ENCODE measurements around the gene ATRIP. TPM values are rescaled to one million over a fixed set of nuclear protein-coding genes. Genes with fewer than 3 reads are reported as not detected.
"Not testable (repeated sequence)": the region's sequence is repeated elsewhere in the genome, so short reads cannot be mapped to it uniquely, and the experiment has no call there.

The ATRIP gene
- 10.8 and 12.6 TPM in 2 replicates for total RNA-seq (2014; rRNA removed; shearing (Covaris generic))

- peak; percentile 92 for DNase-seq (ENCODE audit: low spot score)
- in situ Hi-C loops (cut with HindIII; ENCODE audit: low sequenced_read_pairs), result no loop called here
These were observed at the start of gene ATRIP for GRCh38 chr3:48446425-48447193. Gene ATRIP (plus strand): TSS chr3:48446737. CDS start chr3:48446846, 109 bp downstream.

DNA sequence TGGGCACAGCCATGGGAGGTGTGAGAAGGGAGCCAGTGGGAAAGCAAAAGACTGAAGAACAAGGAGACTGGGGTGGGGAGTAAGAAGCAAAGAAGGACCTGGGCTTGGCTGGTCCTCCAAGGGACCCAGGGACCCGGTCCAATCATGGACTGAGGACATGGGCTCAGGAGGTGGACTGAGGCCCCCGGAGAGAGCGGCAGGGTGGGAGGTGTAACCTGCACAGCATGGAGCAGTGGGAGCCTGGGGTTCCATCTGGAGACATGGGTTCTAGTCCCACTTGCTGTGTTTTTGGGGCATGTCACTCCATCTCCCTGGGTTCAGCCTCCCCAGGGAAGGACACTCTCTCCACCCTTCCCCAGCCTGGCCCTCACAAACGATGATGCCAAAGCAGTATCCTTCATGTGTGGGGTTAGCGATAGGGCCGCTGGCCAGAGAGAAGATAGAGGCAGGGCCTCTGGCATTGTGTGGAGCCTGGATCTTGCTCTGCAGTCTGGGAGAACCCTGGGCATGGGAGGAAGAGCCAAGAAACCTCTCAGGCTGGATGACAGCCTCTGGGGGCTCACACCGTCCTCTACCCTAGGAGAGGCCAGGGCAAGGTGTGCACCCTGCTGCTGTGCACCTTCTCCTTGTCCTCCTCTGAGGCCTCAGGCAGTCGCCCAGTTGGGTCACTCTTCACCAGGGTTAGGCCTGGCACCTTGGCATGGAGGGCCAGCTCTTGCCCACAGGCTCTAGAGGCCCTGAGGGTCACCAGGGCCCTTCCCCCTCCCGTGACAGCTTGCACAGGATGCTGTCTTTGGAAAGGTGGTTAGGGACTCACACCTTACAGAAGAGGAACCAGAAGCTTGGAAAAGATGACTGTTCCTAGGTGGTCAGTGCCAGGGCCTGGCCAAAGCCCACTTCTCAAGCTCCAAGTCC lies 48.5 kb upstream of the ATRIP start:
- no peak for DNase-seq (ENCODE audit: low spot score)
- in situ Hi-C loops (cut with HindIII; ENCODE audit: low sequenced_read_pairs), result no loop called here

DNA sequence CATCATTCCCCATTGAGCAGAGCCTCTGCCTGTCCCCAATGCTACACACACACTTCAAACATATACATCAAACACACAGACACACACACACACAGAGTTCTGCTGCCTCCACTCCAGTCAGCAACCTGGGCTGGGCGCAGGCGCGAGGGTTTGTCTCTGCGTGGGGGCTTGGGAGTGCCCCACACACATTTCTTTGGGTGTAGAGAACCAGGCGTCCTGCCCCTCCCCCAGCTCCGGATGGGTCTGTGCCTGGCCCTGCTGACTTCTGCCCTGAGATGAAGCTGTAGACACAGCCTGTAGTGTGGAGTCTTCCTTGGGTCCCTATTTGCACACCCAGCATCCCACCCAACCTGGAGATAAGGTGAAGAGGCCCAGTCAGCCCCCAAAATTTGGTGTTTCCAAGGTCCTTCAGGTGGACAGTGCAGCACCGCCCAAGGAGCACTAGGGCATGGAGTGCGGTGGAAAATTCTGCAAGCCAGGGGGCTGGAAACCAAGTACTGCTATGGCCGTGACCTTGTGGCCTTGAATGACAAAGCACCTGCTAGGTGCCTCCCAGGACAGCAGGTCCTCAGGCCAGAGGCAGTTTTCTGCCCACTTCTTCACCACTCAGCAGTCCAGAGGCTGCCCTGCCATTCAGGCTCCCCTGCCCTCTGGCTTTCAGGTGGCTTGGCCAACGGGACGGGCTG lies 47.7 kb upstream of the ATRIP start:
- DNase-seq (ENCODE audit: low spot score), result no peak
- in situ Hi-C loops (cut with HindIII; ENCODE audit: low sequenced_read_pairs), result no loop called here

- in situ Hi-C loops (cut with HindIII; ENCODE audit: low sequenced_read_pairs), result no loop called here
These were observed 47.0 kb upstream of the ATRIP start for GRCh38 chr3:48399387-48400172.

GRCh38 chr3:48400824-48401433 lies 45.6 kb upstream of the ATRIP start:
- in situ Hi-C loops (cut with HindIII; ENCODE audit: low sequenced_read_pairs), result no loop called here
- peak; percentile 89 for DNase-seq (ENCODE audit: low spot score)

More at GRCh38 chr3:48399387-48400172, 47.0 kb upstream of the ATRIP start:
- DNase-seq (ENCODE audit: low spot score), result no peak

- in situ Hi-C loops (cut with HindIII; ENCODE audit: low sequenced_read_pairs); DNase-seq (ENCODE audit: low spot score): not testable (repeated sequence)
These were observed 45.1 kb upstream of the ATRIP start for GRCh38 chr3:48401434-48401901.

- DNase-seq (ENCODE audit: low spot score), result no peak
These were observed 44.2 kb upstream of the ATRIP start for GRCh38 chr3:48402281-48402732.

DNA sequence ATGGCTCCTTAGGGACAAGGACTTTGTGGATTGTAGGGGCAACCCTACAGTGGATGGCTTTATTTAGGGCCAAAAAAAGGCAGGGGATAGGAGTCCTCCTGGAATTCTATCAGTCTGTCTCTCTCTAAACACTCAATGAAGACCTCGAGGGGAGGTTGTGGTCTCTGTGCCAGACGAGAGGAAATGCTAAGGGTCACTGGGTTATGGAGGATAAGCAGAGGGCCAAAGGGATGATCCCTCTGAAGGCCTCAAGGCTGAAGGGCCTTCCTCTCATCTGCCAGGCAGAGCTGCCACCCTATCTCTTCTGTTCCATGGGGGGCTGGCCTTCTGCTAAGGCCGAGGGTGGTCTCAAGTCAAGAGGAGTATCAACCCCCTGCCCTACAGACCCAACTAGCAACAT lies 43.6 kb upstream of the ATRIP start:
- in situ Hi-C loops (cut with HindIII; ENCODE audit: low sequenced_read_pairs), result no loop called here

More at GRCh38 chr3:48402281-48402732, 44.2 kb upstream of the ATRIP start:
- in situ Hi-C loops (cut with HindIII; ENCODE audit: low sequenced_read_pairs), result no loop called here

GRCh38 chr3:48403533-48404439 lies 42.8 kb upstream of the ATRIP start:
- in situ Hi-C loops (cut with HindIII; ENCODE audit: low sequenced_read_pairs), result no loop called here
- DNase-seq (ENCODE audit: low spot score), result no peak

More for the DNA sequence above, 43.6 kb upstream of the ATRIP start:
- no peak for DNase-seq (ENCODE audit: low spot score)

DNA sequence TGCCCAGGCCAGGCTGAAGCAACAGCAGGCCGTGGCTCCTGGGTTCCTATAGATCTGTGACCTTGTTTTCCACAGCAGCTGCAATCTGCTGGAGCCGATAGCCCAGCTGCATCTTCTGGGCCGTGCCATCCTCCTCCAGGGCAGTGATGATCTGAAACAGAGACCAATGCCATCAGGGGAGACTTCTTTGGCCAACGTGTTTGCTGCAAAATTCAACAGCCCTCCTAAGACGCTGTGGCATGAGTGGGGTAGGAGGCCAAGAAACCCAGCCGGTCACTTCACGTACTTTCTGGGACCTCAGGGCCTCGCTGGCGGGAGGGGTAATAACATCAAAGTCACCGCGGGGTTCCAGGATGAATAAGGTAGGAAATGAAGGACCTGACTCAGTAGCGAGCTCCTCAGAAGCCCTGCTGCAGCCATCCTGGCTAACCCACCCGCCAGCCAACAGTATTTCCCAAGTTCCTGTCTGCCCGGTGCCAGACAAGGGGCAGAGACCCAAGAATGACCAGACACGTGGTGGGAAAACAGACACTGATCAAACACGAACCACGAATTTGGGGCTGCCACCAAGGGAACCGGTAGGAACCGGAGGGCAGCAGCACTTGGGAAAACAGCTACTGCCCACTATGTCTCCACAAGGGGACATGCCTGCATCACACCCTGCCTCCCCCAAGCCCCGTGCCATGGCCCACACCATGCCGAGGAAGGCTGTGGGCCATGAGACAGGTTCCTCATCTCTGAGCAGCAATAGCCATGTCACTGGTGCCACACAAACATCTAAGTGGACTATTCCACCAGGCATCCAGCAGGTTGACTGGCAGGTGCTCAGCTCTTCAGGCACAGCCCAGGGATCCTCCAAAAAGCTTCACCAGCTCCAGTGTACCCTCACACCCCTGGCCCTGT lies 41.8 kb upstream of the ATRIP start:
- DNase-seq (ENCODE audit: low spot score), result no peak
- in situ Hi-C loops (cut with HindIII; ENCODE audit: low sequenced_read_pairs), result no loop called here

GRCh38 chr3:48405343-48405881 lies 41.1 kb upstream of the ATRIP start:
- in situ Hi-C loops (cut with HindIII; ENCODE audit: low sequenced_read_pairs), result no loop called here
- DNase-seq (ENCODE audit: low spot score), result no peak

GRCh38 chr3:48405971-48406370 lies 40.6 kb upstream of the ATRIP start:
- DNase-seq (ENCODE audit: low spot score), result no peak
- in situ Hi-C loops (cut with HindIII; ENCODE audit: low sequenced_read_pairs), result no loop called here

GRCh38 chr3:48406443-48407431 lies 39.8 kb upstream of the ATRIP start:
- DNase-seq (ENCODE audit: low spot score), result no peak
- in situ Hi-C loops (cut with HindIII; ENCODE audit: low sequenced_read_pairs), result no loop called here

- in situ Hi-C loops (cut with HindIII; ENCODE audit: low sequenced_read_pairs), result no loop called here
- no peak for DNase-seq (ENCODE audit: low spot score)
These were observed 38.9 kb upstream of the ATRIP start for GRCh38 chr3:48407542-48408099.
